Natural killer cell (primary cell): Measurements from ENCODE around the gene BICC1. TPM values are rescaled to one million over a fixed set of nuclear protein-coding genes. Genes with fewer than 3 reads are reported as not detected.

Experiments
- ATAC-seq, 3 donors: fragments of 150-1000 bp in 2 of 3; fragments of 200-7000 bp in 1 of 3; cut with Tn5 transposase; 1 replicate in 1 of 3; 2 replicates in 2 of 3; pipeline ENCODE4 v1.10.0; 2021; ENCODE audit warnings: mild to moderate bottlenecking in 2 of 3, moderate library complexity in 2 of 3
- DNase-seq, 2 donors: peaks; one replicate each; pipeline versions ENCODE4 v3.0.0 to v3.0.0-alpha.2; 2013 to 2021; ENCODE audit warnings: mixed read lengths in 1 of 2
- H3K27ac ChIP-seq: one replicate; pipeline ENCODE4 v1.5.1; 2013; ENCODE audit warnings: mild to moderate bottlenecking, low read length
- H3K27me3 ChIP-seq: one replicate; pipeline ENCODE4 v1.6.1; 2013; ENCODE audit warnings: low read length; ENCODE audit not compliant: control insufficient read depth, insufficient read depth
- H3K36me3 ChIP-seq: one replicate; pipeline ENCODE4 v1.6.1; 2013; ENCODE audit warnings: low read length; ENCODE audit not compliant: control insufficient read depth, insufficient read depth
- H3K4me1 ChIP-seq: one replicate; pipeline ENCODE4 v1.6.1; 2013; ENCODE audit warnings: low read length; ENCODE audit not compliant: control insufficient read depth, insufficient read depth
- H3K4me3 ChIP-seq: one replicate; pipeline ENCODE4 v1.5.1; 2013; ENCODE audit warnings: low read length
- H3K9me3 ChIP-seq: one replicate; pipeline ENCODE4 v1.6.1; 2013; ENCODE audit warnings: low read length; ENCODE audit not compliant: control insufficient read depth, insufficient read depth
- H3K27ac Mint-ChIP-seq, 2 donors: one replicate each; pipeline ENCODE4 v1.8.0; 2022; ENCODE audit warnings: mild to moderate bottlenecking in 2 of 2, mixed read lengths in 2 of 2, moderate library complexity in 1 of 2
- H3K27me3 Mint-ChIP-seq, 2 donors: one replicate each; pipeline ENCODE4 v1.8.0; 2022; ENCODE audit warnings: low read depth in 2 of 2, mixed read lengths in 2 of 2
- H3K36me3 Mint-ChIP-seq: one replicate; pipeline ENCODE4 v1.8.0; 2022; ENCODE audit warnings: mixed read lengths
- H3K4me1 Mint-ChIP-seq, 2 donors: one replicate each; pipeline ENCODE4 v1.8.0; 2022; ENCODE audit warnings: mixed read lengths in 2 of 2
- H3K4me3 Mint-ChIP-seq: one replicate; pipeline ENCODE4 v1.8.0; 2022; ENCODE audit warnings: mild to moderate bottlenecking, moderate library complexity, mixed read lengths
- H3K9me3 Mint-ChIP-seq, 2 donors: one replicate each; pipeline ENCODE4 v1.8.0; 2022; ENCODE audit warnings: mixed read lengths in 2 of 2
- WGBS: methylation state at CpG from one replicate; pipeline ENCODE4 v1.1.7; 2013; ENCODE audit warnings: missing lambda C conversion rate; ENCODE audit not compliant: insufficient coverage; 5-methylcytosine and 5-hydroxymethylcytosine counted together
- intact Hi-C: fragments of 100-400 bp; cut with micrococcal nuclease; formaldehyde crosslinking; loops from one replicate; pipeline ENCODE4 v1.14.2; 2022
- total RNA-seq, 4 donors: library from RNA; stranded (reverse); fragments of 120-200 nt in 1 of 4; gene quantifications; one replicate each; pipeline versions ENCODE4 v1.2.3 to v1.2.4, GENCODE V29; 2013 to 2022
- TF ChIP-seq, protein P1 (sequence below): fragments of 200-600 bp; IDR thresholded peaks from one replicate; pipeline ENCODE4 v1.8.0; 2022; ENCODE audit warnings: antibody characterized with exemption

Gene BICC1
- total RNA-seq, 3 donors from 2014 or later (not counting 1 experiment from before 2014, with no cell fraction given), result 0.14 TPM; not detected in 2

GRCh38 chr10:58755677-58756076 lies 243.0 kb downstream of the BICC1 start:
- H3K27ac Mint-ChIP-seq, result no peak overlapping the region
- Histone ChIP-seq H3K27me3 (no peaks in the 10 kb centered on the region), H3K27ac (no peak overlapping the region), H3K9me3 (no peaks in the 10 kb centered on the region), H3K36me3 (no peaks in the 10 kb centered on the region), H3K4me1 (no peaks in the 10 kb centered on the region), H3K4me3 (no peak overlapping the region)
- no peak for ATAC-seq
- H3K9me3 Mint-ChIP-seq, result peaks cover 0 to 3% of the 10 kb centered on the region in 2 donors
- 54% methylated on average over 4 of the region's 4 CpGs for WGBS
- no peaks in the 10 kb centered on the region for H3K36me3 Mint-ChIP-seq
- no peak overlapping the region for H3K4me3 Mint-ChIP-seq
- intact Hi-C loops, result no loop called here
- no peaks in the 10 kb centered on the region for H3K4me1 Mint-ChIP-seq
- no peaks in the 10 kb centered on the region for H3K27me3 Mint-ChIP-seq
- no peak for DNase-seq
- TF ChIP-seq, protein P1, sequence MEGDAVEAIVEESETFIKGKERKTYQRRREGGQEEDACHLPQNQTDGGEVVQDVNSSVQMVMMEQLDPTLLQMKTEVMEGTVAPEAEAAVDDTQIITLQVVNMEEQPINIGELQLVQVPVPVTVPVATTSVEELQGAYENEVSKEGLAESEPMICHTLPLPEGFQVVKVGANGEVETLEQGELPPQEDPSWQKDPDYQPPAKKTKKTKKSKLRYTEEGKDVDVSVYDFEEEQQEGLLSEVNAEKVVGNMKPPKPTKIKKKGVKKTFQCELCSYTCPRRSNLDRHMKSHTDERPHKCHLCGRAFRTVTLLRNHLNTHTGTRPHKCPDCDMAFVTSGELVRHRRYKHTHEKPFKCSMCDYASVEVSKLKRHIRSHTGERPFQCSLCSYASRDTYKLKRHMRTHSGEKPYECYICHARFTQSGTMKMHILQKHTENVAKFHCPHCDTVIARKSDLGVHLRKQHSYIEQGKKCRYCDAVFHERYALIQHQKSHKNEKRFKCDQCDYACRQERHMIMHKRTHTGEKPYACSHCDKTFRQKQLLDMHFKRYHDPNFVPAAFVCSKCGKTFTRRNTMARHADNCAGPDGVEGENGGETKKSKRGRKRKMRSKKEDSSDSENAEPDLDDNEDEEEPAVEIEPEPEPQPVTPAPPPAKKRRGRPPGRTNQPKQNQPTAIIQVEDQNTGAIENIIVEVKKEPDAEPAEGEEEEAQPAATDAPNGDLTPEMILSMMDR, result no peak

DNA sequence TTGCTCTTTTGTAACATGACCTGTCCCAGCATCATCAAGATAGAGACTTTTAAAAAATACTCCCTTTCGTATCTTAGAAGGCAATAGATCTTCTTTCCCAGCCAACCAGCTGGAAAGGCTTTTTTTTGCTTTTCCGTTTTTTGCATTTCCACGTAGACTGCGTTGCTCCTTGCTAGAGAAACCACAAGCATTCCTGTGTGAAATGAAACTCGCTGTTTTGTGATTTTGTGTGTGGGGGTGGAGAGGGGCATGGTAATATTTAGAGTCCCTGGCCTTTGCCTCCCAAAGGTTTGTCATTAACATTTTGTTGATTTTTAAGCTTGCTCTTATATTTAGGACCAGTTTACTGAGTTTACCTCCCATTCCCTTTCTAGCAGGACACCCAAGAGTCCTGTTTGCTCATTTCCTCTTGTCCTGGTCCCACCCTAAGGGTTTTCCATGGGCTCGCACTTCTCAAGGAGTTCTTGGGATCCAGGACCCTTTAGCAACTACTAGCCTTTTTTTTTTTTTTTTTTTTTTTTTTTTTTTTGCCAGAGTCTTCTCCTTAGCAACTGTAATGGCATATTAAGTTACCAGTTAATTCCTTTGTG lies 243.6 kb downstream of the BICC1 start:
- no peaks in the 10 kb centered on the region for H3K27me3 Mint-ChIP-seq
- H3K9me3 Mint-ChIP-seq, result peaks cover 0 to 3% of the 10 kb centered on the region in 2 donors
- 50% methylated on average over 6 of the region's 6 CpGs for WGBS
- no peak overlapping the region for H3K4me3 Mint-ChIP-seq
- H3K9me3 ChIP-seq, result no peaks in the 10 kb centered on the region
- intact Hi-C loops, result no loop called here
- H3K36me3 Mint-ChIP-seq, result no peaks in the 10 kb centered on the region
- H3K4me3 ChIP-seq, result no peak overlapping the region
- no peak overlapping the region for H3K27ac Mint-ChIP-seq
- ATAC-seq (no peak), DNase-seq (no peak)
- H3K27me3 ChIP-seq, result no peaks in the 10 kb centered on the region
- no peak overlapping the region for H3K27ac ChIP-seq
- no peaks in the 10 kb centered on the region for H3K36me3 ChIP-seq
- no peaks in the 10 kb centered on the region for H3K4me1 ChIP-seq
- TF ChIP-seq, protein P1, result no peak
- no peaks in the 10 kb centered on the region for H3K4me1 Mint-ChIP-seq

GRCh38 chr10:58757352-58758065 lies 244.8 kb downstream of the BICC1 start:
- no peaks in the 10 kb centered on the region for H3K27me3 Mint-ChIP-seq
- ATAC-seq, result no peak
- H3K4me1 Mint-ChIP-seq, result no peaks in the 10 kb centered on the region
- H3K27me3 ChIP-seq, result no peaks in the 10 kb centered on the region
- H3K4me3 ChIP-seq, result no peak overlapping the region
- 33% methylated on average over 1 of the region's 1 CpG for WGBS
- no peak overlapping the region for H3K4me3 Mint-ChIP-seq
- intact Hi-C loops, result no loop called here
- no peak for DNase-seq
- no peaks in the 10 kb centered on the region for H3K36me3 Mint-ChIP-seq
- H3K27ac Mint-ChIP-seq, result no peak overlapping the region
- TF ChIP-seq, protein P1, result no peak
- no peak overlapping the region for H3K27ac ChIP-seq
- H3K36me3 ChIP-seq, result no peaks in the 10 kb centered on the region
- H3K9me3 ChIP-seq, result no peaks in the 10 kb centered on the region
- H3K4me1 ChIP-seq, result no peaks in the 10 kb centered on the region
- H3K9me3 Mint-ChIP-seq, result peaks cover 0 to 3% of the 10 kb centered on the region in 2 donors
